Activated CD8-positive, alpha-beta T cell treated with anti-CD3 and anti-CD28 coated beads for 36 hours (primary cell): ENCODE data around the gene VPS35. TPM values are rescaled to one million over a fixed set of nuclear protein-coding genes. Genes with fewer than 3 reads are reported as not detected.
A peak's percentile ranks its signal among the peaks of the same experiment; 100 is the strongest.
"Not testable (repeated sequence)": the region's sequence is repeated elsewhere in the genome, so short reads cannot be mapped to it uniquely, and the experiment has no call there.

Experiments used
- ATAC-seq: fragments of 200-7000 bp; cut with Tn5 transposase; one replicate; pipeline ENCODE4 v1.10.0; 2021; ENCODE audit warnings: mild to moderate bottlenecking, moderate library complexity
- CTCF ChIA-PET: fragments of 350-600 bp; sonication (Branson Sonifier 250); formaldehyde crosslinking; loops from one replicate; lab custom pipeline; 2021; ENCODE audit warnings: antibody characterized with exemption; lab: Charles Lee
- POLR2A ChIA-PET: fragments of 350-600 bp; sonication (Branson Sonifier 250); formaldehyde crosslinking; loops from one replicate; lab custom pipeline; 2021; ENCODE audit warnings: antibody characterized with exemption; lab: Charles Lee
- DNase-seq: peaks from one replicate; pipeline ENCODE4 v3.0.0-alpha.2; 2020
- H3K27ac Mint-ChIP-seq: one replicate; pipeline ENCODE4 v1.8.0; 2021; ENCODE audit warnings: mild to moderate bottlenecking, mixed read lengths
- H3K27me3 Mint-ChIP-seq: one replicate; pipeline ENCODE4 v1.8.0; 2021; ENCODE audit warnings: mixed read lengths
- H3K36me3 Mint-ChIP-seq: one replicate; pipeline ENCODE4 v1.8.0; 2021; ENCODE audit warnings: low read depth, mixed read lengths
- H3K4me1 Mint-ChIP-seq: one replicate; pipeline ENCODE4 v1.8.0; 2021; ENCODE audit warnings: low read depth, mixed read lengths
- H3K4me3 Mint-ChIP-seq: one replicate; pipeline ENCODE4 v1.8.0; 2021; ENCODE audit warnings: mild to moderate bottlenecking, moderate library complexity, mixed read lengths
- H3K9me3 Mint-ChIP-seq: one replicate; pipeline ENCODE4 v1.8.0; 2021; ENCODE audit warnings: mixed read lengths
- intact Hi-C: fragments of 100-400 bp; cut with micrococcal nuclease; formaldehyde crosslinking; loops from one replicate; pipeline ENCODE4 v1.10.0; 2022
- total RNA-seq, 2 experiments: library from RNA; stranded (reverse); gene quantifications; one replicate each; pipeline ENCODE4 v1.2.3, GENCODE V29; 2021
- TF ChIP-seq, protein P1 (sequence below): fragments of 200-600 bp; IDR thresholded peaks from one replicate; pipeline ENCODE4 v1.8.0; 2022; ENCODE audit warnings: antibody characterized with exemption, mild to moderate bottlenecking

VPS35 gene
- total RNA-seq, 2 experiments from 2014 or later = 83.4 to 94.9 TPM

- POLR2A ChIA-PET = no interaction called here
- no peak overlapping the region for H3K4me3 Mint-ChIP-seq
- no peaks in the 10 kb centered on the region for H3K9me3 Mint-ChIP-seq
- CTCF ChIA-PET = no interaction called here
- intact Hi-C loops = no loop called here
- peaks cover 24% of the 10 kb centered on the region for H3K36me3 Mint-ChIP-seq
- H3K4me1 Mint-ChIP-seq = peaks cover 53% of the 10 kb centered on the region
- no peaks in the 10 kb centered on the region for H3K27me3 Mint-ChIP-seq
- no peak overlapping the region for H3K27ac Mint-ChIP-seq
- no peak for ATAC-seq
- TF ChIP-seq, protein P1, sequence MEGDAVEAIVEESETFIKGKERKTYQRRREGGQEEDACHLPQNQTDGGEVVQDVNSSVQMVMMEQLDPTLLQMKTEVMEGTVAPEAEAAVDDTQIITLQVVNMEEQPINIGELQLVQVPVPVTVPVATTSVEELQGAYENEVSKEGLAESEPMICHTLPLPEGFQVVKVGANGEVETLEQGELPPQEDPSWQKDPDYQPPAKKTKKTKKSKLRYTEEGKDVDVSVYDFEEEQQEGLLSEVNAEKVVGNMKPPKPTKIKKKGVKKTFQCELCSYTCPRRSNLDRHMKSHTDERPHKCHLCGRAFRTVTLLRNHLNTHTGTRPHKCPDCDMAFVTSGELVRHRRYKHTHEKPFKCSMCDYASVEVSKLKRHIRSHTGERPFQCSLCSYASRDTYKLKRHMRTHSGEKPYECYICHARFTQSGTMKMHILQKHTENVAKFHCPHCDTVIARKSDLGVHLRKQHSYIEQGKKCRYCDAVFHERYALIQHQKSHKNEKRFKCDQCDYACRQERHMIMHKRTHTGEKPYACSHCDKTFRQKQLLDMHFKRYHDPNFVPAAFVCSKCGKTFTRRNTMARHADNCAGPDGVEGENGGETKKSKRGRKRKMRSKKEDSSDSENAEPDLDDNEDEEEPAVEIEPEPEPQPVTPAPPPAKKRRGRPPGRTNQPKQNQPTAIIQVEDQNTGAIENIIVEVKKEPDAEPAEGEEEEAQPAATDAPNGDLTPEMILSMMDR = peak; percentile 56
- no peak for DNase-seq
Observed at GRCh38 chr16:46688101-46688653, 801 bp downstream of the VPS35 start.

GRCh38 chr16:46687486-46687885 lies 1.5 kb downstream of the VPS35 start:
- Mint-ChIP-seq H3K4me1 (peaks cover 54% of the 10 kb centered on the region), H3K9me3 (no peaks in the 10 kb centered on the region), H3K4me3 (no peak overlapping the region), H3K27me3 (no peaks in the 10 kb centered on the region), H3K36me3 (peaks cover 19% of the 10 kb centered on the region), H3K27ac (no peak overlapping the region)
- intact Hi-C loops = no loop called here
- no peak for ATAC-seq
- DNase-seq = no peak
- ChIA-PET POLR2A (interaction anchor here (1.0 kb wide), 1 partner anchor 10 kb away, joined by 3 read pairs; no protein-coding TSS in a partner anchor), CTCF (interaction anchor here (1.3 to 1.9 kb wide), 2 partner anchors 10 to 14 kb away, joined by 4 to 9 read pairs; no protein-coding TSS in a partner anchor)
- TF ChIP-seq, protein P1 = no peak

DNA sequence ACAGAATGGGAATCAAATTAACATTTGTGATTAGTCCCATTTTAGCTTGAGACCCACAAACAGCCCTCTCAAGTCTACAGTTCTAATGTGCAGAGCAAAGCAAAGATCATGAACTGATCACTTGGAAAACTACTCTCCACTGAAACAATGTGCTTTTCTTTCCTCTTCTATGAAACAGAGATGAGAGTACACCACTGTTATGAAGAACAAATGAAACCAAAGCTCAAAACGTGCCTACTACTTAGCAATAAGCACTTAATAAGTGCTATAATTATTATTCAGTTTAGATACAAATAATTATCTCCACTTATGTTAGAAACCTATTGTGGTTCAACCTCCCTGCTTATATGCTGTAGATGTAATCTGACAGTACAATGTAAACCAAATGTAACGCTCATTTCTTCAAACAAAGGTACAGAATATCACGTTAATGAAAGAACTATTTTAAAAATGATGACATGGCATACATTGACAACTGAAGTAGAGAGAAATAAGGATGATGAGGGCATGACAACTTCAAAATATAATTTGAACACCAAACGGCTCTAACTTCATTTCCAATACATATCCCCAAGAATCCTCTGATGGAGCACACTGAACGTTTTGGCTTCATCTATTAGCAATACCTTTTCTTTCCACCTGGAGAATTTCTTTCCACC lies 2.0 kb downstream of the VPS35 start:
- DNase-seq (no peak), ATAC-seq (no peak)
- intact Hi-C loops = no loop called here
- Mint-ChIP-seq H3K4me1 (peaks cover 53% of the 10 kb centered on the region), H3K27me3 (no peaks in the 10 kb centered on the region), H3K36me3 (peaks cover 14% of the 10 kb centered on the region), H3K9me3 (no peaks in the 10 kb centered on the region), H3K4me3 (no peak overlapping the region), H3K27ac (no peak overlapping the region)
- ChIA-PET POLR2A (interaction anchor here (1.0 kb wide), 1 partner anchor 9 kb away, joined by 3 read pairs; no protein-coding TSS in a partner anchor), CTCF (interaction anchor here (1.0 to 1.9 kb wide), 4 partner anchors 10 to 243 kb away, joined by 3 to 9 read pairs (median 4); no protein-coding TSS in a partner anchor)
- TF ChIP-seq, protein P1 = no peak

- Mint-ChIP-seq H3K36me3 (peaks cover 15% of the 10 kb centered on the region), H3K4me1 (peaks cover 29% of the 10 kb centered on the region)
- H3K27ac Mint-ChIP-seq, POLR2A ChIA-PET, ATAC-seq, intact Hi-C loops, H3K4me3 Mint-ChIP-seq, DNase-seq, H3K27me3 Mint-ChIP-seq, H3K9me3 Mint-ChIP-seq: not testable (repeated sequence)
- CTCF ChIA-PET = interaction anchor here (1.9 kb wide), 1 partner anchor 8 kb away, joined by 14 read pairs; no protein-coding TSS in a partner anchor
Observed at GRCh38 chr16:46681867-46682266, 7.1 kb downstream of the VPS35 start.

DNA sequence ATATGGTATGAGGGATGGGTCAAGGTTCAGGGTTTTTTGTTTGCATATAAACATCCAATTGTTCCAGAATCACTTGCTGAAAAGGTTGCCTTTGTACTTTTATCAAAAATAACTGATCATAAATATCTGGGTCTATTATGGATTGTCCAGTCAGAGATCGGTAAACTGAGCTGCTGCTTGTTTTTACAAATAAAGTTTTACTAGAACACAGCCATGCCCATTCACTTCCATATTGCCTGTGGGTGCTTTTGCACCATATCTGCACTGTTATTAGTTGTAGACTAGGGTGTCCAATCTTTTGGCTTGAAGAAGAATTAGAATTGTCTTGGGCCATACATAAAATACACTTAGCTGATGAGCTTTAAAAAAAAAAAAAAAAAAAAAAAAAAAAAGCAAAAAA lies 11.0 kb downstream of the VPS35 start:
- H3K4me1 Mint-ChIP-seq, ATAC-seq, intact Hi-C loops, DNase-seq, H3K9me3 Mint-ChIP-seq, H3K4me3 Mint-ChIP-seq, H3K27ac Mint-ChIP-seq, H3K27me3 Mint-ChIP-seq: not testable (repeated sequence)
- POLR2A ChIA-PET = interaction anchor here (1.1 to 1.4 kb wide), 3 partner anchors 9 to 182 kb away, joined by 3 read pairs; partner anchors contain the start of gene SHCBP1
- H3K36me3 Mint-ChIP-seq = peaks cover 38% of the 10 kb centered on the region
- CTCF ChIA-PET = interaction anchor here (0.8 to 2.1 kb wide), 5 partner anchors 9 to 1487 kb away, joined by 3 to 7 read pairs (median 4); no protein-coding TSS in a partner anchor
